Measurements from ENCODE around the gene GGCT. TPM values are rescaled to one million over a fixed set of nuclear protein-coding genes. Genes with fewer than 3 reads are reported as not detected.

GGCT gene
- total and polyA plus RNA-seq, 9 donors = 35.1 to 43.0 (median 37.8) TPM

GRCh38 chr7:30452280-30452930 lies 52.2 kb downstream of the GGCT start:
- H3K27ac ChIP-seq (ENCODE audit: low read length) = no peak overlapping the region
- H3K4me1 ChIP-seq (ENCODE audit: control insufficient read depth, insufficient read depth, low read length) = peaks cover 16% of the 10 kb centered on the region
- H3K9me3 ChIP-seq (replicated peaks; ENCODE audit: control insufficient read depth, low read depth, low read length) = no peaks in the 10 kb centered on the region
- peaks cover 84% of the 10 kb centered on the region for H3K36me3 ChIP-seq (ENCODE audit: control insufficient read depth, insufficient read depth, low read length)
- 81% methylated on average over 27 of the region's 27 CpGs for WGBS (ENCODE audit: insufficient coverage)
- no peak overlapping the region for H3K4me3 ChIP-seq (ENCODE audit: low read length)
- H3K27me3 ChIP-seq (ENCODE audit: control insufficient read depth, insufficient read depth, low read length) = no peaks in the 10 kb centered on the region
- DNase-seq = no peak

DNA sequence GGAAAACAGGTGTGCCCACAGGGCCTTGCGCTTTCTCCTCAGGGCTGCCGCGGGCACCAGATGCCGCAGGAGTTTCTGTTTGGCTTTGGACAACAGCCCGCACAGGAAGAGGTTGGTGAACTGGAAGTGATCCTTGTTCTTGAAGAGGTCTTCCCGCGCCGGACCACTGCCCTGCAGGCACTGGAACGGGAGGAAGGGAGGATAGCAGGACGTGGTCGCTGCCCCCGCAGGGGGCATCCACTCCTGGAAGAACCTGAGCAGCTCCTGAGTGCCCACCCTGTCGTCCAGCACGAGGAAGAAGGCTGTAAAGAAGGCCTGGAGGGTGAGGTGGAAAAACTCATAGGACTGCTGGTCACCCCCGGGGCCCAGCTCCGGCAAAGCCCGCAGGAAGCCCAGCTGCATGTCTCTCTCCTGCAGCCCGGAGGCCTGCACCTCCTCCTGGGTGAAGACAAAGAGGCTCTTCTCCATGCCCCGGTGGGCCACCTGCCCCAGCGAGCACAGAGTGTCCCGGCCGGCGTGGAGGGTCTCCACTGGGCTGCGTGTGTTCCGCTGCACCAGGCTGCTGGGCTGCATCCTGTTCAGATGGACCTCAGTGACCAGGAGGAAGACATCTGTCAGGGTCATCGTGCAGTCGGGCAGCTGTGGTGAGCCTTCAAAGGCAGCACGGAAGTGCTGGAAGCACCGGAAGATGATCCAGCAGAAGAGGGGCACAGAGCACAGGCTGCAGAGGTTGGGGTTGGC lies 52.9 kb downstream of the GGCT start:
- no peaks in the 10 kb centered on the region for H3K27me3 ChIP-seq (ENCODE audit: control insufficient read depth, insufficient read depth, low read length)
- H3K9me3 ChIP-seq (replicated peaks; ENCODE audit: control insufficient read depth, low read depth, low read length) = no peaks in the 10 kb centered on the region
- H3K27ac ChIP-seq (ENCODE audit: low read length) = no peak overlapping the region
- peaks cover 16% of the 10 kb centered on the region for H3K4me1 ChIP-seq (ENCODE audit: control insufficient read depth, insufficient read depth, low read length)
- DNase-seq = no peak
- H3K36me3 ChIP-seq (ENCODE audit: control insufficient read depth, insufficient read depth, low read length) = peaks cover 87% of the 10 kb centered on the region
- 83% methylated on average over 28 of the region's 29 CpGs for WGBS (ENCODE audit: insufficient coverage)
- H3K4me3 ChIP-seq (ENCODE audit: low read length) = no peak overlapping the region

GRCh38 chr7:30450983-30451497 lies 53.6 kb downstream of the GGCT start:
- H3K36me3 ChIP-seq (ENCODE audit: control insufficient read depth, insufficient read depth, low read length) = peaks cover 87% of the 10 kb centered on the region

GRCh38 chr7:30450240-30450982 lies 54.2 kb downstream of the GGCT start:
- H3K36me3 ChIP-seq (ENCODE audit: control insufficient read depth, insufficient read depth, low read length) = peaks cover 86% of the 10 kb centered on the region
- no peak overlapping the region for H3K27ac ChIP-seq (ENCODE audit: low read length)
- H3K4me3 ChIP-seq (ENCODE audit: low read length) = no peak overlapping the region
- H3K9me3 ChIP-seq (replicated peaks; ENCODE audit: control insufficient read depth, low read depth, low read length) = no peaks in the 10 kb centered on the region
- H3K4me1 ChIP-seq (ENCODE audit: control insufficient read depth, insufficient read depth, low read length) = peaks cover 16% of the 10 kb centered on the region
- no peak for DNase-seq
- H3K27me3 ChIP-seq (ENCODE audit: control insufficient read depth, insufficient read depth, low read length) = no peaks in the 10 kb centered on the region
- WGBS (ENCODE audit: insufficient coverage) = 65% methylated on average over 4 of the region's 6 CpGs

More at GRCh38 chr7:30450983-30451497, 53.6 kb downstream of the GGCT start:
- Histone ChIP-seq H3K4me1 (ENCODE audit: control insufficient read depth, insufficient read depth, low read length) (peaks cover 16% of the 10 kb centered on the region), H3K9me3 (replicated peaks; ENCODE audit: control insufficient read depth, low read depth, low read length) (no peaks in the 10 kb centered on the region), H3K27ac (ENCODE audit: low read length) (no peak overlapping the region), H3K4me3 (ENCODE audit: low read length) (no peak overlapping the region), H3K27me3 (ENCODE audit: control insufficient read depth, insufficient read depth, low read length) (no peaks in the 10 kb centered on the region)
- DNase-seq = no peak
- 90% methylated on average over 22 of the region's 22 CpGs for WGBS (ENCODE audit: insufficient coverage)

GRCh38 chr7:30448461-30449189 lies 56.0 kb downstream of the GGCT start:
- Histone ChIP-seq H3K9me3 (replicated peaks; ENCODE audit: control insufficient read depth, low read depth, low read length) (no peaks in the 10 kb centered on the region), H3K4me3 (ENCODE audit: low read length) (no peak overlapping the region), H3K36me3 (ENCODE audit: control insufficient read depth, insufficient read depth, low read length) (peaks cover 77% of the 10 kb centered on the region), H3K27ac (ENCODE audit: low read length) (no peak overlapping the region), H3K4me1 (ENCODE audit: control insufficient read depth, insufficient read depth, low read length) (peaks cover 12% of the 10 kb centered on the region), H3K27me3 (ENCODE audit: control insufficient read depth, insufficient read depth, low read length) (no peaks in the 10 kb centered on the region)
- no peak for DNase-seq
- WGBS (ENCODE audit: insufficient coverage) = 56% methylated on average over 9 of the region's 10 CpGs

DNA sequence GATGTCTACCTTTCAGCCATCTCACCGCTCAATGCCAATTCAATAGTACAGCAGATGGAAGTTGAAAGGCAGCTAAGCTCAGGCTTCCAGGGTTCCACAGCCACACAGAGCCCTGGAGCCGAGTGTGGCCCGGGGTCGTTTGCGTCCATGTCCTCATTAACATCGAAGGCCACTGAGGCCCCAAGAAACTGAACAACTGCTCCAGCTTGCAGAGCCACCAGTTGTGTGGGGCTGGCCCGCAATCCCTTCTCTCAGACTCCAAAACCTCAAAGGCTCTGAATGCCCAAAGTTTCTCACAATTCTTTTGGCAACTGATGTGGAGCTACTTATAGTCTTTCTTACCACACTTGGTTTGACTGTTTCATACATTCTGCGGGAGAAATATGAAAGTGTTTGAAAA lies 57.2 kb downstream of the GGCT start:
- DNase-seq = no peak
- Histone ChIP-seq H3K4me3 (ENCODE audit: low read length) (no peak overlapping the region), H3K27me3 (ENCODE audit: control insufficient read depth, insufficient read depth, low read length) (no peaks in the 10 kb centered on the region), H3K9me3 (replicated peaks; ENCODE audit: control insufficient read depth, low read depth, low read length) (no peaks in the 10 kb centered on the region), H3K36me3 (ENCODE audit: control insufficient read depth, insufficient read depth, low read length) (peaks cover 66% of the 10 kb centered on the region), H3K27ac (ENCODE audit: low read length) (no peak overlapping the region), H3K4me1 (ENCODE audit: control insufficient read depth, insufficient read depth, low read length) (peaks cover 4% of the 10 kb centered on the region)
- 87% methylated on average over 5 of the region's 8 CpGs for WGBS (ENCODE audit: insufficient coverage)

Other genes starting within 250 kb of the GGCT start
- gene ZNRF2, start 220.2 kb downstream of the GGCT start, total RNA-seq = 8.9 TPM
- 10 to 100 TPM in 4 of 8 donors, 1 to 10 TPM in 4; 7.2 to 12.1 (median 9.9) TPM for gene ZNRF2, start 220.2 kb downstream of the GGCT start, polyA plus RNA-seq (ENCODE audit: insufficient read depth in 1 of 8, insufficient read length in 8 of 8, low replicate concordance in 1 of 8)
- 14.8 TPM for gene NOD1, start 26.0 kb downstream of the GGCT start, total RNA-seq
- 10 to 100 TPM in 7 of 8 donors, 1 to 10 TPM in 1; 9.1 to 20.8 (median 12.7) TPM for gene NOD1, start 26.0 kb downstream of the GGCT start, polyA plus RNA-seq (ENCODE audit: insufficient read depth in 1 of 8, insufficient read length in 8 of 8, low replicate concordance in 1 of 8)
- 45.8 TPM for gene GARS1, start 90.0 kb upstream of the GGCT start, total RNA-seq
- 10 to 100 TPM; 51.9 to 75.9 (median 64.9) TPM for gene GARS1, start 90.0 kb upstream of the GGCT start, polyA plus RNA-seq (ENCODE audit: insufficient read depth in 1 of 8, insufficient read length in 8 of 8, low replicate concordance in 1 of 8)
- gene CRHR2, start 177.6 kb upstream of the GGCT start, total RNA-seq = 0.40 TPM
- 1 to 10 TPM in 7 of 8 donors, under 1 TPM in 1; 0.80 to 3.5 (median 1.9) TPM for gene CRHR2, start 177.6 kb upstream of the GGCT start, polyA plus RNA-seq (ENCODE audit: insufficient read depth in 1 of 8, insufficient read length in 8 of 8, low replicate concordance in 1 of 8)
- 15.7 TPM for gene INMT, start 247.3 kb upstream of the GGCT start, total RNA-seq
- 10 to 100 TPM in 4 of 8 donors, 1 to 10 TPM in 4; 6.4 to 18.3 (median 10.3) TPM for gene INMT, start 247.3 kb upstream of the GGCT start, polyA plus RNA-seq (ENCODE audit: insufficient read depth in 1 of 8, insufficient read length in 8 of 8, low replicate concordance in 1 of 8)